NB4 (cell line): ENCODE results near the gene IBA57.

ENCODE experiments used
- DNase-seq: peaks from one replicate; pipeline ENCODE4 v3.0.0; 2010; ENCODE audit warnings: low read depth
- H3K4me3 ChIP-seq: one replicate; pipeline ENCODE4 v1.5.1; 2011; ENCODE audit warnings: mild to moderate bottlenecking, low read depth, low read length, moderate library complexity
- MYC ChIP-seq: IDR thresholded peaks from 2 replicates; pipeline ENCODE4 v1.6.1; 2011; ENCODE audit warnings: low read depth, low read length
- POLR2A ChIP-seq: IDR thresholded peaks from 2 replicates; pipeline ENCODE4 v1.6.1; 2011; ENCODE audit warnings: mild to moderate bottlenecking; ENCODE audit not compliant: insufficient read length; ENCODE audit errors: extremely low read depth
- TF ChIP-seq, protein P1 (sequence below): IDR thresholded peaks from 2 replicates; pipeline ENCODE4 v1.6.1; 2011; ENCODE audit warnings: low read depth, low read length
- TF ChIP-seq, protein P2 (sequence below): IDR thresholded peaks from one replicate; pipeline ENCODE4 v1.5.1; 2012; ENCODE audit warnings: low read depth, low read length

The IBA57 gene

DNA sequence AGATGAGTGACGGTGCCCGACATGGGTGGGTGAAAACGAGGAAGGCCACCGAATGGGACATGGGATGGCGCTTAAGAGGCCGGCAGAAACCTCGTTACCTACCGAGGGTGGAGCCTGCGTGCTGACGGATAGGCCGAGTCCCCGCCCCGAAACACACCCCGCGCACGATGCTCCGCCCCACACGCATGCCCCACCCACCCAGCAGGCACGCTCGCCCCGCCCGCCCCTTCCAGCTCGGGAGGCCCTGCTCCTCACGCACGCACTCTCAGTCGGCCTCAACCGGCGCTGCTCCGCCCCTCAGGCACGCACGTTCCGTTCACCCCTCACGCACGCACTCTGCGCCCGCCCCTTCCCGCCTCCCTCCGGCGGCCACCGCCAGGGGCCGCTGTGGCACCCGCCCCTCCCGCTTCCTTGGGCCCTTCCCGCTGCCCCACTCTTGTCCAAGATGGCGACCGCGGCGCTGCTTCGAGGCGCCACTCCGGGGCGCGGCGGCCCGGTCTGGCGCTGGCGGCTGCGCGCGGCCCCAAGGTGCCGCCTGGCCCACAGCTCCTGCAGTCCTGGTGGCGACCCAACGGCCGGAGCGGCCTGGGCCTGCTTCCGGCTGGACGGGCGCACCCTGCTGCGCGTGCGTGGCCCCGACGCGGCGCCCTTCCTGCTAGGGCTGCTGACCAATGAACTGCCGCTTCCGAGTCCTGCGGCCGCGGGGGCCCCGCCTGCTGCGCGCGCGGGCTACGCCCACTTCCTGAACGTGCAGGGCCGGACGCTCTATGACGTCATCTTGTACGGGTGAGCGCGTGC, at the start of gene IBA57:
IBA57 (plus strand) TSS at position 433 of the 798 bp plus-strand sequence; CDS start at position 446, 13 bp downstream.
- peak; percentile 98 for DNase-seq
- peak within 1 kb of the TSS; percentile 67 for H3K4me3 ChIP-seq

DNA sequence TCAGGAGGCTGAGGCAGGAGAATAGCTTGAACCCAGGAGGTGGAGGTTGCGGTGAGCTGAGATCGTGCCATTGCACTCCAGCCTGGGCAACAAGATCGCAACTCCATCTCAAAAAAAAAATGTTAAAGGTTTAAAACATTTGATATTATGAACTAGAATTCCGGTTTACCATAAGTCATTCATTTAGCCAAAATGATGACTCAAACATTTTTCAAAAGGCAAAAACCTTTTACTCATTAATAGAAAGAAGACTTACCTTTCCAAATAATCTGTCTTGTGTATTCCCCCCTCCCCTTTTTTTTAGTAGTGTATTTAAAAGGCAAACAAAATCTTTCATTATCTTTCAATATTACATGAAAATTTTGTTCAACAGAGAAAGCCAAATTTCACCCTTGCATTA, 48.3 kb upstream of the IBA57 start:
- no peak for DNase-seq
- H3K4me3 ChIP-seq, result no peak overlapping the region
- TF ChIP-seq MYC (no peak), POLR2A (no peak)
- TF ChIP-seq, protein P1, sequence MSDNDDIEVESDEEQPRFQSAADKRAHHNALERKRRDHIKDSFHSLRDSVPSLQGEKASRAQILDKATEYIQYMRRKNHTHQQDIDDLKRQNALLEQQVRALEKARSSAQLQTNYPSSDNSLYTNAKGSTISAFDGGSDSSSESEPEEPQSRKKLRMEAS, result no peak
- TF ChIP-seq, protein P2, sequence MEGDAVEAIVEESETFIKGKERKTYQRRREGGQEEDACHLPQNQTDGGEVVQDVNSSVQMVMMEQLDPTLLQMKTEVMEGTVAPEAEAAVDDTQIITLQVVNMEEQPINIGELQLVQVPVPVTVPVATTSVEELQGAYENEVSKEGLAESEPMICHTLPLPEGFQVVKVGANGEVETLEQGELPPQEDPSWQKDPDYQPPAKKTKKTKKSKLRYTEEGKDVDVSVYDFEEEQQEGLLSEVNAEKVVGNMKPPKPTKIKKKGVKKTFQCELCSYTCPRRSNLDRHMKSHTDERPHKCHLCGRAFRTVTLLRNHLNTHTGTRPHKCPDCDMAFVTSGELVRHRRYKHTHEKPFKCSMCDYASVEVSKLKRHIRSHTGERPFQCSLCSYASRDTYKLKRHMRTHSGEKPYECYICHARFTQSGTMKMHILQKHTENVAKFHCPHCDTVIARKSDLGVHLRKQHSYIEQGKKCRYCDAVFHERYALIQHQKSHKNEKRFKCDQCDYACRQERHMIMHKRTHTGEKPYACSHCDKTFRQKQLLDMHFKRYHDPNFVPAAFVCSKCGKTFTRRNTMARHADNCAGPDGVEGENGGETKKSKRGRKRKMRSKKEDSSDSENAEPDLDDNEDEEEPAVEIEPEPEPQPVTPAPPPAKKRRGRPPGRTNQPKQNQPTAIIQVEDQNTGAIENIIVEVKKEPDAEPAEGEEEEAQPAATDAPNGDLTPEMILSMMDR, result no peak

More for the DNA sequence above, at the start of gene IBA57:
- TF ChIP-seq, protein P1, result peak; percentile 80
- TF ChIP-seq MYC (peak; percentile 75), POLR2A (peak; percentile 80)
- TF ChIP-seq, protein P2, result peak; percentile 61

DNA sequence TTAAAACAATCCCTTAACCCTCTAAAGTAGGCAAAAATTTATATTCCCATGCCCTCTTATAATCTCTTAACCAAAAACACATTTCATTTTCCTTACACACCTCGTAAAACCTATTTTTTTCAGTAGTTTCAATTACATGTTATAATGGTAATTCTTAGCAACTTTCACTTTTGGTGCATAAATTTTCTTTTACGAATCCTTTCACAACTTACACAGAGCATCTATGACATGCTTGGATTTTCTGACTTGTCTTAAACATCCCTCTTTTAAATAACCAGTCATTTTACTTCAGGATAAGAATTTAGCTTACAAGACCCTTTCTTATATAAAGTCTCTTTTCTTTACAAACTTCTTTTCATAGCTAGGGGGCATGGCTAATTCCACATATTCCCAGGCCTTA, 47.6 kb upstream of the IBA57 start:
- DNase-seq, result no peak
- TF ChIP-seq MYC (no peak), POLR2A (no peak)
- TF ChIP-seq, protein P2, result no peak
- TF ChIP-seq, protein P1, result no peak
- no peak overlapping the region for H3K4me3 ChIP-seq

DNA sequence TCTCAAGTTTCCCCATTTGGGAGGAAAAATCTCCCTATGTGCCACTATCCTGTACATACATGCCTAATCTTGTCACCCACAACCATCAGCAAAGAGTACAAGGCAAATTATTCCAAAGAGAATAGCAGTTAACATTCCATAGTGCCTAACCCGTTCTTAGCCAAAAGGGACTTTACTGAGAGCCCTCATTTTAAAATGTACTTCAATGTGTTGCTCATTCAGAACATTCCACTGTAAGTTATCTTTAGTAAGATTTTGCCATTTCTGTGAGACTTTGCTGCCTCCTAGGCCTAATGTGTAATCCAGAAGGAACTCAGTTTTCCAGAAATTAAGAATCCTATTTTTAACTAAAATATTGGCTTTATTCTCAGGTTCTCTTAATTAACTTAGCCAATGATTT, 45.3 kb upstream of the IBA57 start:
- TF ChIP-seq MYC (no peak), POLR2A (no peak)
- TF ChIP-seq, protein P2, result no peak
- TF ChIP-seq, protein P1, result no peak
- no peak for DNase-seq
- no peak overlapping the region for H3K4me3 ChIP-seq

DNA sequence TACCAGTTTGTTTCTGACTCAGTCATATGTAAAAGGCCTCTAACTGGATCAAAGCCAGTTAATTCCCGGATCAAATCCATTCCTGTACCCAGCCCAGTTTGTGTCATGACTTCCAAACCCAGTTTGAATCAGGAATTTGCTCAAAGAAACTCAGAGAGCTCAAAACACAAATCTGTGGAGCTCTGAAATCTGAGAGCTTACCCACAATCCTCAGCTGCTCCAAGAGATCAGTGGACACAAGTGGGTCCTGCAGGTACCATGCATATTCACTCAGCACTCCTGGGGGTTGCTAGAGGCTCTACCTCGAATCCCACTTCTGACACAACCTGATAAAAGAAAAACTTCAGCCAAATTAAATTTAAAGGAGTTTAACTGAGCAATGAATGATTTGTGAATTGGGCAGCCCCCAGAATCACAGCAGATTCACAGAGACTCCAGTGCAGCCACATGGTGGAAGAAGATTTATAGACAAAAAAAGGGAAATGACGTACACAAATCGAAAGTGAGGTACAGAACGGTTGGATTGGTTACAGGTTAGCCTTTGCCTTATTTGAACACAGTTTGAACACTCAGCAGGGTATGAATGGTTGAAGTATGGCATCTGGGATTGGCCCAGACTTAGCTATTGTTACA, 44.6 kb upstream of the IBA57 start:
- TF ChIP-seq MYC, result no peak
- TF ChIP-seq, protein P1, result no peak
- no peak for TF ChIP-seq POLR2A
- TF ChIP-seq, protein P2, result no peak
- H3K4me3 ChIP-seq, result no peak overlapping the region
- no peak for DNase-seq
